NCI-H1417 treated with DMSO at 0.1 percent for 48 hours (cell line): Measurements from ENCODE around the gene C15orf62.

Experiments
- DNase-seq: peaks from one replicate; lab custom pipeline; 2025; lab: John Stamatoyannopoulos, UW

C15orf62 gene

DNA sequence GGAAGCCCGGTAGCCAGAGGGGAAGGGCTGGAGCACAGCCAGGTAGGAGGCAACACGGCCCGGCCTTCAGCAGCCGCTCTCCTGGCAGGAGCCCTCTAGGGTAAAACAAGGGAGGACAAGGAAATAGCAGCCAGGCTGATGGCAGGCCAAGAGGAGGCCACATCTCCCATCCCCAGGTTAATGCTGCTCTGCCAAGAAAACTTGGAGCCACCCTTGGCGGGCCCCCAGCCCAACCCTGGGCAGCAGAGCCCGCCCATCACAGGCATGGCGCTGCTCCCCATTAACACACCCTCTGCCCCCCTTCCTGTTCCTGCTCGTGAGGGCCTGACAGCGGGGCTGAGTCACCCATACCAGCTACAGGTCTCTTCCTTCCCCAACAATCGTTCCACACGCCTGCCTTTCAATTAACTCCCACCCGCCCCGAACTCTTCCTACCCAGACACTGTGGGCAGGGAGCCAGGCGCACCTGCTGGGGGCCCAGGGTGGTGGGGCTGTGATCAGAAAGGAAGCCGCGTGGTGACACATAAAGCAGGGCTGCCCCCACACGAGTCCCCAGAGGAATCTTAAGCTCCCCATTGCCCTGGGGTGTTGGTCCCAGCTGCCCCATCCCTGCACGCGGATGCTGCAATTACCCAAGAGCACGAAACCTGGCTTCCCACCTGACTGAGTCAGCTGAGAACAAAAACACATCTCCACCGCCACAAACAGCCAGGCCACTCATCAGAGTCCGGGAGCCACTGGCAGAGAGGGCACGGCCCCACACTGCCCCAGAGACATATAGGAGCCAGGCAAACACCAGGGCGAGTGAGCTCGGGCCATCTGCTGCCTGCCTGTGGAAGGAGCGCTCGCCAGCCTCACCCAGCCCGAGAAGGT, at the start of gene C15orf62:
TSS of gene C15orf62 (plus strand) at position 707 of the 873 bp plus-strand sequence. CDS start 516 bp downstream, outside the sequence.
- no peak for DNase-seq

GRCh38 chr15:40721701-40722100, 48.1 kb upstream of the C15orf62 start:
- no peak for DNase-seq

GRCh38 chr15:40722354-40722753, 47.4 kb upstream of the C15orf62 start:
- no peak for DNase-seq

GRCh38 chr15:40722934-40723333, 46.8 kb upstream of the C15orf62 start:
- no peak for DNase-seq

DNA sequence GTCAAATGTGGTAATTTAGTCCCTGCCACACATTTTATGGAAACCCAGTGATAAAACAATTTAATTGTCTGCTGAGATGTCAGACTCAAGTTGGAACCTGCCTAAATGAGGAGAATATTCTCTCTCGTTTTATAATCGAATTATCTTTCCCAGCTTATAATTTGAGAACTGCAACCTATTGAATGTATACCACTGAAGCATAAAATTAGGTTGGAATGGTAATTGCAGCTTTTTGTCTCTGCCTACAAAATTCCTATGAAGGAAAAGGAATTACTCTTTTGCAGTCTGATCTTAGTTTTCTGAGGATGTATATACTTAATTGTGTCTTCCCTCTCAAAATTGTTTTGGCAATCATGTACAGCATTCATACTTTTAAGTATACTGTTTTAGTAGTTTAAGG, 45.9 kb upstream of the C15orf62 start:
- no peak for DNase-seq

- DNase-seq: no peak
These were observed 38.7 kb upstream of the C15orf62 start for GRCh38 chr15:40731034-40731433.

GRCh38 chr15:40736575-40736974, 33.2 kb upstream of the C15orf62 start:
- DNase-seq: no peak

DNA sequence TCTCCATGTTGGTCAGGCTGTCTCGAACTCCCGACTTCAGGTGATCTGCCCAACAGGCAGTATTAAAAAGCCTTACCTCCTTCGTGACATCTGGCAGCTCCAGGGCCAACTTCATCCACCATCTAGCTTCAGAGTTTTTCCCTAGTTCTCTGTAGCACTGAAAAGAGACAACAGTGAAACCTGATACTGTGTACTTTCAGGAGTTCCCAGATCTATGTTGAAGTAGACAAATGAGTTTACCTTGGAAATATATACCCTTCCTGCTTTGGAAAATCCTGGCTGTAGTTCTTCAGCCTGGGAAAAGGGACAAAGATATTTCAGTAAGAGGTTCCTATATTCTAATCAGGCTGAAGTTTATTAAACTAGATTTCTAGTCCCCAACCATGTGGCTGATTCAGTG, 32.7 kb upstream of the C15orf62 start:
- DNase-seq: no peak

- DNase-seq: no peak
These were observed 30.7 kb upstream of the C15orf62 start for GRCh38 chr15:40739047-40739446.

- DNase-seq: no peak
These were observed 29.9 kb upstream of the C15orf62 start for GRCh38 chr15:40739854-40740253.

DNA sequence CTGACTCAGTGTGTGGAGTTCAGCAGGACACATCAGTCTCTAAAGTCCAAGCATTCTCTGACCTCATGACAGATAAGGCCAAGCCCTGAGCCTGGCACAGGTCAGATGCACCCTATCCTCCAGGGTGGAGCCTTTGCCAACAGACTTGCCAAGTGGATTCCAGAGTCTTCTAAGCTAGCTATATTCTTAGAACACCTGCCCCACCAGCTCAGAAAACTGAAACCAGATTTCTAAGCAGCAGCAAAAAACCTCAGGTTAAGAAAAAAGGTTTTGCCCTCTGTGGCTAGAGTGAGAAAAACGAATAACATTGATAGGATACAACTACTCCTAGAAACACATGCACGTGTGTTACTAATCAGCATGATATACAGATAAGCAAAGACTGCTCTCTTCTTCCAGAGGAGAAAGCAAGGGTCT, 26.3 kb upstream of the C15orf62 start:
- no peak for DNase-seq

GRCh38 chr15:40743921-40744814, 25.6 kb upstream of the C15orf62 start:
- no peak for DNase-seq

DNA sequence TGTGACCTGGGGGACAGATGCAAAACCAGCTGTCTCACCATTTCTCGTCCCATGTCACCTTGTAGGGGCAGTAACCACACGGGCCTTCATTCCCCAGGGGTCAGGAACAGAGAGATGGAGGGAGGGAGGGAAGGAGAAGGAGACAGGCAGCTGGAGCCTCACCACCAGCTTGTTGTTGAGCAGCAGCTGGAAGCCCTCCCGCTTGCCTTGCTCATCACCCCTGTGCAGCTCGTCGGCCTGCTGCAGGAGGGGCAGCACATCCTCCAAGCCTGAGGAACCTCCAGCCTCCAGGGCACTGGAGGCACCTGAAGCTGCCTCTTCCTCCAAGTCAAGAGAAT, 25.0 kb upstream of the C15orf62 start:
- DNase-seq: no peak

DNA sequence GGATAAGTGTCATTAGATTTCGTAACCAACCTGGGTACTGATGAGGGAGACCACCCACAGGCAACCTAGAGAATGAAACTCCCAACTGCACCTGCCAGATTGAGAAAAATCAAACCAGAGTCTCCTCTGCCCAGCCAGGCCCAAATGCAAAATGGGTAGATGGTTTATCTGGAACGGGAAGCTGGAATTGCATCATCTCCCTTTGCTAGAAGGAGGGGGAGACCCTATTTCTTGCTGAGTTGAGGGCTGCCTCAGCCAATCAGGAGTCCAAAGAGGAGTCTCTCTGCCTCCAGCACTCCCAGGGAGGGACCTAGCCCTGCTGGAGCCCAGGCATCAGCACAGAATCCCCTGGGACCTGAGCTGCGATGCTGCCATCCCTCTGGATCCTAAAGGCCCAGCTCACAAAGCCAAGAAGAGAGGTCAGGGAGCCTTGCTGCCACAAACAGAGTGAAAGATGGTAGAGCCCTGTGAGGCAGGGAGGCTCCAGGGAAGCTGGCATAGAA, 22.8 kb upstream of the C15orf62 start:
- DNase-seq: no peak

DNA sequence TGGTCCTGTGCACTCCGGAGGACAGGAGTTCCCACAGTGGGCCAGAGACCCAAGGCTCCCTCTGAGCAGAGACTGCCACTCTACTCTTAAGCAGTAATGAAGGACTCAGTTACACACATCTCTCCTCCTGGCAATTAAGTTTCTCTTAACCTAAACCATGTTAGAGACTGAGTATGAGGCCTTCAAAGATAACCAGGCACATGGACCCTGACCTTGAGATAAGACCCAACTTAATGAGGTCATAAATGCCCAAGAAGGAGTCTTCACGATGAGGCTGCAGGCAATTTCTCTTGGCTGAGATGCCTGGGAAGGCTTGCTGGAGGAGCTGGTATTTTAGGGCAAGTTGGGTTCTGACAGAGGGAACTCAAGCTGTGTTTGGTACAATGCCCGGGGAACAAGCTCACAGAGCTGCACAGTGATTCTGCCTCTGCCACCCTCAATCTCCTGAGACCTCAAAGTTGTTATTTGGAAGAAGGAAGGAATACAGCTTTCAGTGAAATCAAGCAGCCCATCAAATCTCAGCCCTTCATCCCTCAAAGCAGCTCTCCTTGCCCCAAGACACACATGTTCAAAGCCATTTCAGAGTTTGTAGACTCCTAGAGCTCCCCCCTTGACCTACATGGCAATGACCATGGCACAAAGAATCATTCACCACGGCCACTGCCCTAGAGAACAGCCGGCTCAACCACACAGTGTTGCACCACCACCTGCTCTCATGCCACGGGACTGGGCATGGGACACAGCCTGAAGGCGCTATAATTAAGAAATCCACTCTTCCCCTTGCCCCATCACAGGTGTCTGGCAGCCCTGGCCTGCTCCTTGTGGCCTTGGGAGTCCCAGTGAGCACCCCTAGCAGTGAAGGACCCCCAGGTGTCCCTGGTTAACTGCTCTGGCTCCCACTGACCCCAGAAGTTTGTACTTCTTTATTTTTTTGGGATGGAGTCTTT, 21.8 kb upstream of the C15orf62 start:
- no peak for DNase-seq

GRCh38 chr15:40749151-40749630, 20.6 kb upstream of the C15orf62 start:
- DNase-seq: no peak

DNA sequence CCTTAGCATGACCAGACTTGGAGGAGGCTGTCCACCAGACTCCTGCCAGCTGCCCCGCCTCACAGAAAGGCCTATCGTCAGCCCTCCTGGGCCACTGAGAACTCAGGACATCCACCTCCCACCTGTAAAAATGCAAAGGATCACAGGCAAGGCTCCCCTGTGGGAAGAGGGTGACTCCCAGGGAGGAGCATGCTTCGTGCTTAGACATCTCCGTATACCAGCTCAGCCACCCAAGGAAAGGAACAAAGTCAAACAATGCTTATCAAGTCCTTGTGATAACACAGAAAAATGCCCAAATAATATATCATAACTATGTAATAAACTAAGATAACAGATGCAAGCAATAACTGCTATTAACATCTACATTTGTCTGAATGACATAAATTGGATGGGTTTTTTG, 18.9 kb upstream of the C15orf62 start:
- DNase-seq: no peak

DNA sequence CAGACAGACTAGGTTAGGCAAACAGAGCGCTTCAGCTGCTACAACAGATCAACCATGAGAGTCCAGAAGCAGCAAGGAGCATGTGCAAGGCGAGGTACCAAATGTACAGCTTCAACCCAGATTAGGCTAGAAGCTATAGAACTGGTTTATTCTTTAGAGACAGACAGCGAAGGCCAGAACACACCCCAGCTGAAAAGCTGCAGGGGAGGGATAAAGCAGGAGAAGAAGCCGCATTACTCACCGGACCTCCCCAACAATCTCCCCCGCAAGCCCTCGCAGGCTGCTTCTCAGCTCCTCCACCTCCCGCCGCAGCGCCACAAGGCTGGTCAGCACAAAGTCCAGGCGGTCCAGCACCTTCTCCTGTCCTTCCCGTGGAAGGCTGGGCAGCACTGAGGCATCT, 18.0 kb upstream of the C15orf62 start:
- DNase-seq: no peak

GRCh38 chr15:40754574-40754882, 15.3 kb upstream of the C15orf62 start:
- no peak for DNase-seq

- no peak for DNase-seq
These were observed 14.6 kb upstream of the C15orf62 start, which contains the start of gene RMDN3 for GRCh38 chr15:40754883-40755811. RMDN3 (minus strand) TSS chr15:40755254; CDS start chr15:40754783, 471 bp downstream.
